HG03432 (cell line): ENCODE results near the gene LGALS3.
A peak's percentile ranks its signal among the peaks of the same experiment; 100 is the strongest.

Source experiments
- ATAC-seq: cut with Tn5 transposase; IDR thresholded peaks from one replicate; pipeline ENCODE4 v1.9.1; 2021; ENCODE audit warnings: mild to moderate bottlenecking, moderate library complexity; ENCODE audit not compliant: unreplicated experiment

LGALS3 gene

DNA sequence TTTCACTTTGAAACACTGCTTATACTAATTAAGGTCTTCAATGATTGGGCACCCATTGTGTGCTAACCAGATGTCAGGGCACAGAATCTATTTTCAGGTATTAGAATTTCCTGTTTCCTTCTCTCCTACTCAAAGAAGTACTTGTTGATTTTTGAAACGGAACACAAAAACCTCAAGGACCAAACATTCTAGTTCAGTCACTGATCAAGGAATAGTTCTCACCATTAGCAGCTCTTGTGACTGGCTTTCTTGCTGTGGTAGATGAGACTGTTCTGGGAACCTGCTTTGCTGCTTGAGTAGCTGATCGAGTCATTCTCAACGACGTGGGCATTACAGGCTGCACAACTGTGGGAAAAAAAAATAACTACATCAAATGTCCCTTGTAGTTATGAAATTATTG lies 51.4 kb downstream of the LGALS3 start:
- ATAC-seq, result peak; percentile 91

DNA sequence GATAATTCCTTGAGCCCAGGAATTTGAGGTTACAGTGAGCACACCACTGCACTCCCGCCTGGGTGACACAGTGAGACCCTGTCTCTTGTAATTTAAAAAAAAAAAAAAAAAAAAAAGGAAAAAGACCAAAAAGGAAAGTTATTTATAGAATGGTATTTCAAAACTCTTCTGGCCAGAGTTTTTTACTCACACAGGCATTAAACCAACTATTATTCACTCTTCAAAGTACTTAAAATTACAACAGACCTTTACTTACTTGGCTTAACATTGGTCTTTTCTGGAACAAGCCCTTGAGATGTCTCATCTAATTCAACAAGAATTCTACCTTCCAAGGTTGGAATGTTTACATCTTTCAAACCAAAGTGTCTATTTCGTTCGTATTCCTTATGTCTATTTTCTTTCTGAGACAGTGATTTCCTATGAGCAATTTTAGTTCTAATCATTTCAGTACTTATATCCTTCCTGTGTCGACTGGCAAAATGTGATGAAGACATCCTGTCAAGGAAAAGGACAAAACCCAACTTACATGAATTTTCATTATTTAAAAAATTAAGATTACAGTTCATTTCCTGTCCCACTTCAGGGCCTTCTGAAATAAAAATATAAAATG lies 59.7 kb downstream of the LGALS3 start:
- no peak for ATAC-seq

DNA sequence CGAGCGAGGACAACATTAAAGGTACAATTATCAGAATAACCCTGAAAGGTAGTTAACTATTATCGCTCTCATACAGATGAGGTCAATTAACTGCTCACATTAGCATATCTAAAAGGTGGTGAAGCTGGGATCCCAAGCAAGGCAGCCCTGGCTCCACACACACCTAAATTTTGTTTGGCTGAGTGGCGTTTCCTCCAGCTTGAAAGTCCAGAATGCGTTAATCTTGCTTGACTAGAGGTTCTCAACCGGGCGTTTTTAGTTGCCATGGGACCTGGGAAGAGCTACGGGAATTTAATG lies 61.8 kb downstream of the LGALS3 start:
- no peak for ATAC-seq

GRCh38 chr14:55191203-55192053 lies 62.4 kb downstream of the LGALS3 start, which contains the start of gene DLGAP5:
Gene DLGAP5, minus strand, starts transcription at chr14:55191585. Its CDS starts 2,406 bp downstream, at chr14:55189179.
- ATAC-seq, result peak; percentile 98

GRCh38 chr14:55192054-55192621 lies 63.1 kb downstream of the LGALS3 start:
- ATAC-seq, result no peak

GRCh38 chr14:55194656-55195355 lies 65.8 kb downstream of the LGALS3 start:
- no peak for ATAC-seq
